Endothelial cell of umbilical vein (primary cell): Measurements from ENCODE around the gene CARD11.

Experiments
- GATA2 ChIP-seq: IDR thresholded peaks from 2 replicates; pipeline ENCODE4 v1.7.0; 2011; ENCODE audit warnings: low read depth, mild to moderate bottlenecking, moderate library complexity, mixed read lengths, low read length; ENCODE audit not compliant: insufficient read length, insufficient read depth
- POLR2A ChIP-seq: IDR thresholded peaks from 2 replicates; pipeline ENCODE4 v1.6.1; 2012; ENCODE audit warnings: low read depth, mild to moderate bottlenecking, control low read depth, low read length
- TF ChIP-seq, protein P1 (sequence below), 2 donors: IDR thresholded peaks; 1 replicate in 1 of 2; 2 replicates in 1 of 2; pipeline ENCODE4 v1.5.1; 2011; ENCODE audit warnings: low read length in 2 of 2, mild to moderate bottlenecking in 2 of 2, moderate library complexity in 2 of 2, control low read depth in 1 of 2, inconsistent platforms in 1 of 2, low read depth in 1 of 2; ENCODE audit not compliant: insufficient read depth in 1 of 2; ENCODE audit errors: extremely low read depth in 1 of 2

- TF ChIP-seq GATA2 (no peak), POLR2A (no peak)
- TF ChIP-seq, protein P1, sequence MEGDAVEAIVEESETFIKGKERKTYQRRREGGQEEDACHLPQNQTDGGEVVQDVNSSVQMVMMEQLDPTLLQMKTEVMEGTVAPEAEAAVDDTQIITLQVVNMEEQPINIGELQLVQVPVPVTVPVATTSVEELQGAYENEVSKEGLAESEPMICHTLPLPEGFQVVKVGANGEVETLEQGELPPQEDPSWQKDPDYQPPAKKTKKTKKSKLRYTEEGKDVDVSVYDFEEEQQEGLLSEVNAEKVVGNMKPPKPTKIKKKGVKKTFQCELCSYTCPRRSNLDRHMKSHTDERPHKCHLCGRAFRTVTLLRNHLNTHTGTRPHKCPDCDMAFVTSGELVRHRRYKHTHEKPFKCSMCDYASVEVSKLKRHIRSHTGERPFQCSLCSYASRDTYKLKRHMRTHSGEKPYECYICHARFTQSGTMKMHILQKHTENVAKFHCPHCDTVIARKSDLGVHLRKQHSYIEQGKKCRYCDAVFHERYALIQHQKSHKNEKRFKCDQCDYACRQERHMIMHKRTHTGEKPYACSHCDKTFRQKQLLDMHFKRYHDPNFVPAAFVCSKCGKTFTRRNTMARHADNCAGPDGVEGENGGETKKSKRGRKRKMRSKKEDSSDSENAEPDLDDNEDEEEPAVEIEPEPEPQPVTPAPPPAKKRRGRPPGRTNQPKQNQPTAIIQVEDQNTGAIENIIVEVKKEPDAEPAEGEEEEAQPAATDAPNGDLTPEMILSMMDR (IDR thresholded peaks at IDR 0.05; ENCODE audit: extremely low read depth in 1 of 2, insufficient read depth in 1 of 2, low read depth in 1 of 2, low read length in 2 of 2): no peak
Measured at GRCh38 chr7:2967253-2967652, 76.4 kb downstream of the CARD11 start.
